Keratinocyte (primary cell): ENCODE results near the gene CCDC141. TPM values are rescaled to one million over a fixed set of nuclear protein-coding genes. Genes with fewer than 3 reads are reported as not detected.

Source experiments
- DNase-seq: peaks from one replicate; pipeline ENCODE4 v3.0.0-alpha.2; 2011; ENCODE audit warnings: low read depth, missing footprints, low spot score
- FAIRE-seq: peaks from 2 replicates; lab custom pipeline; 2011; peaks lifted over from hg19 to GRCh38; lab: Jason Lieb, UNC
- H2AFZ ChIP-seq: 2 replicates; pipeline ENCODE4 v1.6.0; 2012; ENCODE audit warnings: low read length, control low read depth, inconsistent platforms; ENCODE audit not compliant: control insufficient read depth
- H3K27ac ChIP-seq: 2 replicates; pipeline ENCODE4 v1.5.1; 2011; ENCODE audit warnings: low read length; ENCODE audit not compliant: control insufficient read depth, insufficient read depth
- H3K27me3 ChIP-seq: 3 replicates; pipeline ENCODE4 v1.6.0; 2011; ENCODE audit warnings: low read length; ENCODE audit not compliant: control insufficient read depth, insufficient read depth; ENCODE audit errors: extremely low read depth
- H3K36me3 ChIP-seq, 2 experiments: 2 replicates in 1 of 2; 3 replicates in 1 of 2; pipeline ENCODE4 v1.5.1; 2011; ENCODE audit warnings: low read length in 2 of 2, mild to moderate bottlenecking in 1 of 2; ENCODE audit not compliant: control insufficient read depth in 2 of 2, insufficient read depth in 2 of 2; ENCODE audit errors: extremely low read depth in 1 of 2
- H3K4me1 ChIP-seq: 3 replicates; pipeline ENCODE4 v1.5.1; 2011; ENCODE audit warnings: low read length; ENCODE audit not compliant: control insufficient read depth, insufficient read depth; ENCODE audit errors: extremely low read depth
- H3K4me2 ChIP-seq: 3 replicates; pipeline ENCODE4 v1.6.0; 2011; ENCODE audit warnings: low read depth, low read length; ENCODE audit not compliant: control insufficient read depth, insufficient read depth; ENCODE audit errors: extremely low read depth
- H3K4me3 ChIP-seq, 3 experiments: fragments of 200-600 bp in 1 of 3; sonication (generic) in 1 of 3; 2 replicates in 2 of 3; 3 replicates in 1 of 3; pipeline ENCODE4 v1.5.1; 2011 to 2016; ENCODE audit warnings: low read length in 3 of 3, mild to moderate bottlenecking in 3 of 3, control low read depth in 2 of 3, inconsistent platforms in 1 of 3, low read depth in 1 of 3, mixed read lengths in 1 of 3, mixed run types in 1 of 3, moderate library complexity in 1 of 3; ENCODE audit not compliant: control insufficient read depth in 2 of 3, insufficient read depth in 2 of 3; ENCODE audit errors: extremely low read depth in 1 of 3
- H3K79me2 ChIP-seq: 2 replicates; pipeline ENCODE4 v1.6.0; 2012; ENCODE audit warnings: low read length; ENCODE audit not compliant: control insufficient read depth, insufficient read depth
- H3K9ac ChIP-seq: 3 replicates; pipeline ENCODE4 v1.6.0; 2011; ENCODE audit warnings: low read length; ENCODE audit not compliant: control insufficient read depth, insufficient read depth; ENCODE audit errors: extremely low read depth
- H3K9me1 ChIP-seq: 3 replicates; pipeline ENCODE4 v1.6.0; 2011; ENCODE audit warnings: low read length; ENCODE audit not compliant: control insufficient read depth, insufficient read depth; ENCODE audit errors: extremely low read depth
- H3K9me3 ChIP-seq: 2 replicates; pipeline ENCODE4 v1.5.1; 2012; ENCODE audit warnings: low read depth, low read length; ENCODE audit not compliant: control insufficient read depth
- H4K20me1 ChIP-seq: 3 replicates; pipeline ENCODE4 v1.6.0; 2011; ENCODE audit warnings: low read length; ENCODE audit not compliant: control insufficient read depth, insufficient read depth; ENCODE audit errors: extremely low read depth
- CTCF ChIP-seq, 3 experiments: IDR thresholded peaks in 1 of 3; conservative IDR thresholded peaks in 1 of 3; optimal IDR thresholded peaks in 1 of 3; 2 replicates in 2 of 3; 3 replicates in 1 of 3; pipeline versions ENCODE3 to v1.5.1; 2011; ENCODE audit warnings: low read length in 3 of 3, mild to moderate bottlenecking in 3 of 3, moderate library complexity in 2 of 3, control low read depth in 1 of 3, inconsistent platforms in 1 of 3; ENCODE audit not compliant: insufficient read depth in 2 of 3; ENCODE audit errors: extremely low read depth in 1 of 3
- EZH2 ChIP-seq: IDR thresholded peaks from one replicate; pipeline ENCODE4 v1.6.1; 2012; ENCODE audit warnings: inconsistent platforms, mild to moderate bottlenecking, low read length, moderate library complexity
- dilution Hi-C: fragments of 300-500 bp; cut with MboI; formaldehyde crosslinking; loops from one replicate; pipeline ENCODE4 v1.7.0; 2020; ENCODE audit warnings: low sequenced_read_pairs; ENCODE audit not compliant: extremely low pct_ligation_motif_present
- polyA plus RNA-seq, 5 experiments: library from polyadenylated mRNA; depleted of rRNA in 3 of 5; stranded (reverse) in 3 of 5; stranded (forward) in 1 of 5; unstranded in 1 of 5; fragments of >200 nt; gene quantifications; 1 replicate in 1 of 5; 2 replicates in 3 of 5; 3 replicates in 1 of 5; pipeline versions ENCODE4 v1.2.1 to v1.2.3, GENCODE V29; 2011 to 2012; ENCODE audit warnings: missing spikeins in 2 of 5, low read depth in 1 of 5, low replicate concordance in 1 of 5

The CCDC141 gene
- polyA plus RNA-seq, 1 donor (not counting 4 experiments of a cell fraction or from before 2014, with no cell fraction given): not detected

- Histone ChIP-seq H3K9ac (no peak overlapping the region), H3K27ac (no peak overlapping the region), H3K36me3 (no peaks in the 10 kb centered on the region), H3K9me3 (no peaks in the 10 kb centered on the region), H3K9me1 (no peaks in the 10 kb centered on the region), H3K4me2 (no peak overlapping the region), H3K79me2 (no peaks in the 10 kb centered on the region), H2AFZ (no peak overlapping the region), H3K4me3 (no peak overlapping the region), H3K4me1 (no peaks in the 10 kb centered on the region), H4K20me1 (no peaks in the 10 kb centered on the region), H3K27me3 (no peaks in the 10 kb centered on the region)
- TF ChIP-seq EZH2 (no peak), CTCF (optimal IDR thresholded peaks at IDR 0.05 in 1 of 3, IDR thresholded peaks at IDR 0.05 in 1 of 3, conservative IDR thresholded peaks at IDR 0.05 in 1 of 3; ENCODE audit: extremely low read depth in 1 of 3, insufficient read depth in 2 of 3, low read length in 3 of 3) (no peak)
- DNase-seq (no peak), FAIRE-seq (no peak)
- dilution Hi-C loops: no loop called here
Measured at GRCh38 chr2:179071810-179072355, 21.9 kb upstream of the CCDC141 start.

GRCh38 chr2:179070895-179071294 is 21.0 kb upstream of the CCDC141 start:
- H3K36me3 ChIP-seq: no peaks in the 10 kb centered on the region
- dilution Hi-C loops: no loop called here
- H3K4me3 ChIP-seq: no peak overlapping the region
- H3K9me1 ChIP-seq: no peaks in the 10 kb centered on the region
- no peaks in the 10 kb centered on the region for H3K79me2 ChIP-seq
- H3K4me1 ChIP-seq: no peaks in the 10 kb centered on the region
- FAIRE-seq: no peak
- H3K27ac ChIP-seq: no peak overlapping the region
- no peaks in the 10 kb centered on the region for H3K27me3 ChIP-seq
- DNase-seq: no peak
- H4K20me1 ChIP-seq: no peaks in the 10 kb centered on the region
- no peak overlapping the region for H3K9ac ChIP-seq
- H2AFZ ChIP-seq: no peak overlapping the region
- TF ChIP-seq CTCF (optimal IDR thresholded peaks at IDR 0.05 in 1 of 3, IDR thresholded peaks at IDR 0.05 in 1 of 3, conservative IDR thresholded peaks at IDR 0.05 in 1 of 3; ENCODE audit: extremely low read depth in 1 of 3, insufficient read depth in 2 of 3, low read length in 3 of 3) (no peak), EZH2 (no peak)
- H3K9me3 ChIP-seq: no peaks in the 10 kb centered on the region
- no peak overlapping the region for H3K4me2 ChIP-seq
